NCI-H1417 (cell line): ENCODE results near the gene TMPRSS3.
A peak's percentile ranks its signal among the peaks of the same experiment; 100 is the strongest.

ENCODE experiments used
- DNase-seq, 3 experiments: peaks; one replicate each; lab custom pipeline; 2025; lab: John Stamatoyannopoulos, UW

The TMPRSS3 gene

DNA sequence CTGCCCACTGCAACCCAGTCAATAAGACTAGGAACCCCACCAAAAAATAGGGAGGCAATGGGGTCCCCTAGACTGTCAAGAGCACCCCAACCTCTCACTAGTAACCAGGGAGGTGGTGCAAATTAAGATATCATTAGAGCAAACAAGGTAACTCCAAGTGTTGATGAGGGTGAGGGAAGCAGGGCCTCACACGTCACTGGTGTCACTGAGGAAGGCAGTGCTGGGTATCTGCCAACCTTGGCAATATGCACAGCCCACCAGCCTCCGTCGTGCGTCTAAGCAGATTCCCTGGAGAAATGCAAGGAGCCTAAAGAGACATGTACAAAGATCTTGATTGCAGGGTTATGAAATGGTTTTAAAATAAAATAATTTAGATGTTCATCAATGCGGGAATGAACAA is 11.6 kb upstream of the TMPRSS3 start:
- DNase-seq: no peak

- DNase-seq: no peak
Measured at GRCh38 chr21:42406866-42407265, 11.0 kb upstream of the TMPRSS3 start.

GRCh38 chr21:42406201-42406621 is 10.4 kb upstream of the TMPRSS3 start:
- DNase-seq: no peak

- no peak for DNase-seq
Measured at GRCh38 chr21:42405064-42406013, 9.5 kb upstream of the TMPRSS3 start.

- no peak for DNase-seq
Measured at GRCh38 chr21:42404539-42404938, 8.7 kb upstream of the TMPRSS3 start.

DNA sequence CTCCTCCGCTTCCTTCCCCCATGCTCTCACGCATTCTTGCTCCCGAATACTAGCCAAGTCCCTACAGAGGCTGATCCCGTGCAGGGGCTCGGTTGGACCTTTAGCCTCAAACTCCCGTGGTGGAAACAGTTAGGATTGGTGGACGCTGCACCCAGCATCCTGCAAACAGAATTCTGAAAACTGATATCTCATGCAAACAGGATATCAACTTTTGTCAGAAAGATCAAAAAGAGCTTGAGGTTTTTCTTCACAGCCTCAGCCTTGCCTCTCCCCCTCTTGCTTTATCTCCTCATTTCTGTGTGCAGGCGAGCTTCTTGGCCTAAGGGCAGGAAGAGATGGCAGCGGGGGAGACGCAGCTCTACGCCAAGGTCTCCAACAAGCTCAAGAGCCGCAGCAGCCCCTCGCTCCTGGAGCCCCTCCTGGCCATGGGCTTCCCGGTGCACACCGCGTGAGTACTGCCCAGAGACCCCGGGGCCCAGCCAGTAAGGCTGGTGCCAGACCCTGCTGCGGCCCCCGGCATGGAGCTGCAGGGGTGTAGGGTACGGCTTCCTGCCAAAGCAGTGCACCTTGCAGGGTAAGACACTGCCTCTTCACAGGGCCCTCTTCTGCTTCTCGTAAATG is 7.9 kb upstream of the TMPRSS3 start, which contains the start of gene UBASH3A:
TSS of gene UBASH3A (plus strand) at position 292 of the 621 bp plus-strand sequence. CDS start at position 336, 44 bp downstream.
- no peak for DNase-seq

DNA sequence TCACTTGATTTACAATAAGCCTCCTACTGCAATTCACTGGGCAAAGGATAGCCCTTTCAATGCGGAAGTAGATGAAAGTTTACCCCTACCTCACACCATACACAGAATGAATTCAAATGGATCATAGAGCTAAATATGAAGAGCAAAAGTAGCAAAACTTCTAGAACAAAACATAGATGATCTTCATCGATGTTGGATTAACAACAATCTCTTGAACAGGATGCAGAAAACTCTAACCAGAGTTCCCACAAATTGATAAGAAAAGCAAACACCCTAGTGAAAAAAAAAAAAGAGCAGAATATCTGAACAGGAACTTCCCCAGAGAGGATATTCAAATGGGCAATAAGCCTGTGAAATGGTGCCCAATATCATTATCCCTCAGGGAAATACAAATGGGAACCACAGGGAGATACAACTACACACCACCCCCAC is 6.0 kb upstream of the TMPRSS3 start:
- no peak for DNase-seq

- DNase-seq: no peak
Measured at GRCh38 chr21:42401154-42401553, 5.3 kb upstream of the TMPRSS3 start.

DNA sequence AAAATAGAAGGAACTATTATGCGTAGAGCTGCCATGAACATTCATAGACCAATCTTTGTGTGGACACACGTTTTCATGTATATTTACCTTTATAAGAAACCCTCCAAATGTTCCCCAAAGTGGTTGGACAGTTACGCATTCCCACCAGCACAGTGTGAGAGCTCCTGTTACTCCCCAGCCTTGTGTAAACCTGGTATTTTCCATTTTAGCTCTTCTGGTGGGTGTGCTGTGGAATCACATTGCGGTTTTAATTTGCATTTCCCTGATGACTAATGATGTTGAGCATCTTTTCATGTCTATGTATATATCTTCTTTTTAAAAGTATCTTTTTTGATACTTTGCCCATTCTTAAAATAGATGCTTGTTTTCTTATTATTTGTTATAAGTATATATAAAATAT is 4.7 kb upstream of the TMPRSS3 start:
- DNase-seq: no peak

- DNase-seq: peak in 1 of 3 experiments; percentile 14
Measured at GRCh38 chr21:42398436-42399028, 2.7 kb upstream of the TMPRSS3 start.

DNA sequence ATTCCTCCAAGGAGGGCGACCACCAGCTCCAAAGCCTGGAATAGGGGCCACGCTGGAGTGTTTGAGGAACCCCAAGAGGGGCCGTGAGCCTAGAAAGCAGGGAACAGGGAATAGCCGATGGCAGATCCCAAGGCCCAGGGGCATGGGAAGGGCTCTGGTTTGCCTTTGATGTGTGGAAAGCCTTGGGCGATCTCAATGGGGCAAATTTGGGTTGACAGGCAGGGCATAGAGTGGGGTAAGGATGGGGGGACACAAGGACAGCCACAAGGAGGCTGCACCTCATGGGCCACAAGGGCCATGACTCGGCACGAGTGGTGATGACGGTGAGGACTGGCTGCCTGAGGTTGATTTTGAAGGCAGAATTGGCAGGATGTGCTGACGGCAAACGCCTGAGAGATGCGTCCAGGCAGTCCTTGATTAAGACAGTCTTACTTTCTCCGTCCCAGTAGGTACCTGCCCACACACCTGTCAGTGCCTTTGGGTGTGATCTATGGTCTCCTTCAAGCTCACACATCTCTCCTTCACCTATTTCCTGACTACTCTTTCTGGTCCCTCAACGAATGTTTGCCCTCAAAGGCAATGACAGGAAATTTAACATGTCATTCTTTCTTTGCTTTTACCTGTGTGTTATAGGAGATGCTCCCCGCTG is 2.0 kb upstream of the TMPRSS3 start:
- DNase-seq: no peak

DNA sequence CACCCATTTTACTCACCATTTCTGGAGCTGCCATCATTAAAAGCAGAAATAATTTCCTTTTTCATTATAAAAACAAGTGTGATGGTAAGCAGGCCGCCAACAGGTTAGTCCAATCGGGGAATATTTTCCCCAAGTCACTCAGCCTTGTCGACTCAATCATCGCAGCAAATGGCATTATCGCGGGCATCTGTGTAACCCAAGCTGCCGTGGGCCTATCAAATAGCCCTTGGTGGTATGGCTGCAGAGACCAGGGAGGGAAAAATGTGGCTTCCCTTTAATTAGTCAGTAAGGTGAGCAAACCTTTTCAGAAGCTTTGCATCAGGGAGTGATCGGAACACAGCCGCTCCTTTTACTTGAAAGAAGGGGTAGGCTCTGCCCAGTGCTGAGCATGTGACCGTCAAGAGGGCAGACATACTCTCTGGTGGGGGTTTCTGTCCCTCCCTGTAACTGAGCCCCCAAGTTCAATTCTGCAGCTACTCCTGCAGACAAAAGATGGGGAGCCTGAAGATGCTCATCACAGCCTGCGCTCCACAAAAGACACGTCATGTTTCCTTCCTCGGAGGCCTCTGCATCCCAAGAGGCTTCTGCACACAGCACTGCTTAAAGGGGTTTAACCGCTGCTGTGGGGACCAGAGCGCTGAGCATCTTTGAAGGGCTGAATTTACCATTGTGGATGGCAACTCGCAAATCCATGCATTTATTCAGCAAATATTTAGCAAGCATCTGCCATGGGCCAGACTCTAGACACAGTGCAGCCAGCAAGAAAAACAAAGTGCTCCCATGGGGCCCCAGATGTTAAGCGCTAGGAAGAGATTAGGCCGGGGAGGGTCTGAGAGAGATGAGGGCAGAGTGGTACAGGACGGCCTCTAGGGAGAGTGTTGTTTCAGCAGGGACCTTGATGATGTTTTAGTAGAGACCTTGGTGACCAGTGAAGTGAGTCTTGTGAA is 1.2 kb upstream of the TMPRSS3 start:
- peak in 1 of 3 experiments; percentile 14 for DNase-seq

GRCh38 chr21:42395302-42395701 is 550 bp downstream of the TMPRSS3 start:
- no peak for DNase-seq

- no peak for DNase-seq
Measured at GRCh38 chr21:42393443-42393950, 2.4 kb downstream of the TMPRSS3 start.

DNA sequence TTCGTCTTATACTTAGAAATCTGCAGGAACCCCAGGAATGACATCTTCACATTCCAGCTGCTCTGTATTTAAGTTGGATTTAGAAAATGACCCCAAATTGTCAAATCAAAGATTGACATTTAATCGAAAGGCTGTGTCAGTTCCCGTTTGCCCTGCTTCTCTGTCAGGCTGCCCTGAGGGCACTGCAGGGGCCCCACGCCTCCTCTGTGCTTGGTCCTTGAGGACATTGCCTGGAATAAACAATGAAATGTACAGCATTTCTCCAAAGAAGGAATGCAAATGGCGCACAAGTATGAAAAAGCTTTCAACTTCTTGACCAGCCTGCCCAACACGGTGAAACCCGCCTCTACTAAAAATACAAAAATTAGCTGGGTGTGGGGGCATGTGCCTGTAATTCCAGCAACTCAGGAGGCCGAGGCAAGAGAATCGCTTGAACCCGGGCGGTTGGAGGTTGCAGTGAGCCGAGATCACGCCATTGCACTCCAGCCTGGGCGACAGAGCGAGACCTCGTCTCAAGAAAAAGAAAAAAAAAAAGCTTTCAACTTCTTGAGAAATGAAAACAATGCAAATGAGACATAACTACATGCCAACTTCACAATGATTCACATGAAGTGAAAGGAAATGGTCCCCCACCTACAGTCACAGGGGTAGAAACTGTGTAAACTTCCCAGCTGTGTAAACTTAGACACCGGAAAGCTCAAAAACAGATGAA is 3.0 kb downstream of the TMPRSS3 start:
- no peak for DNase-seq

- no peak for DNase-seq
Measured at GRCh38 chr21:42391297-42391696, 4.6 kb downstream of the TMPRSS3 start.

- no peak for DNase-seq
Measured at GRCh38 chr21:42390696-42391095, 5.2 kb downstream of the TMPRSS3 start.

DNA sequence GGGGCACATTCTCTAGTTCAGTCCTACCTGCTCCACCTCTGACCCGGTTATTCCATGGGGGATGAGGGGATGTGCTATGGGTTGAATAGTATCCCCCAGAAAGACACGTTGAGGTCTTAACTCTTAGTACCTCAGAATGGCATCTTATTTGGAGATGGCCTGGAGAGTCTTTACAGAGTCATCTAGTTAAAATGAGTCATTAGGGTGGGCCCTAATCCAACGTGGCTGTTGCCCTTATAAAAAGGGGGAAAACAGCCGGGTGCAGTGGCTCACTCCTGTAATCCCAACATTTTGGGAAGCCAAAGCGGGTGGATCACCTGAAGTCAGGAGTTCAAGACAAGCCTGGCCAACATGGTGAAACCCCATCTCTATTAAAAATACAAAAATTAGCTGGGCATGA is 5.7 kb downstream of the TMPRSS3 start:
- no peak for DNase-seq

GRCh38 chr21:42389449-42389835 is 6.4 kb downstream of the TMPRSS3 start:
- DNase-seq: peak in 1 of 3 experiments; percentile 62
